CD4-positive, alpha-beta T cell treated with Interleukin-12 subunit alpha and Interleukin-12 subunit beta, for 1 hour (primary cell): ENCODE data around the gene MNAT1.

ENCODE experiments used
- DNase-seq: peaks from one replicate; pipeline ENCODE4 v3.0.0-alpha.2; 2020

The MNAT1 gene

GRCh38 chr14:60973070-60973469, 238.5 kb downstream of the MNAT1 start:
- no peak for DNase-seq

GRCh38 chr14:60974090-60974651, 239.6 kb downstream of the MNAT1 start:
- DNase-seq = no peak

GRCh38 chr14:60975551-60975950, 241.0 kb downstream of the MNAT1 start:
- DNase-seq = no peak

GRCh38 chr14:60977847-60978246, 243.3 kb downstream of the MNAT1 start:
- no peak for DNase-seq

- DNase-seq = peak; percentile 92
These were observed 246.5 kb downstream of the MNAT1 start, which contains the start of the genes SLC38A6 and TRMT5 for GRCh38 chr14:60980811-60981632. Gene SLC38A6, plus strand, starts transcription at chr14:60981245. Its CDS starts 33 bp downstream, at chr14:60981278. Gene TRMT5, minus strand, starts transcription at chr14:60981079. Its CDS starts 106 bp downstream, at chr14:60980973.

- peak; percentile 2 for DNase-seq
These were observed 247.3 kb downstream of the MNAT1 start for GRCh38 chr14:60981633-60982455.

GRCh38 chr14:60984196-60984595, 249.6 kb downstream of the MNAT1 start:
- DNase-seq = no peak

GRCh38 chr14:60986500-60986899, 251.9 kb downstream of the MNAT1 start:
- no peak for DNase-seq

GRCh38 chr14:60989599-60989998, 255.0 kb downstream of the MNAT1 start:
- DNase-seq = no peak

- no peak for DNase-seq
These were observed 264.1 kb downstream of the MNAT1 start for GRCh38 chr14:60998617-60999016.

GRCh38 chr14:60999536-60999935, 265.0 kb downstream of the MNAT1 start:
- no peak for DNase-seq

- no peak for DNase-seq
These were observed 269.0 kb downstream of the MNAT1 start for GRCh38 chr14:61003571-61003970.

- DNase-seq = no peak
These were observed 285.0 kb downstream of the MNAT1 start for GRCh38 chr14:61019537-61019936.
